Gastrocnemius medialis (tissue), 4 donors: ENCODE results near the gene TERT. TPM values are rescaled to one million over a fixed set of nuclear protein-coding genes. Genes with fewer than 3 reads are reported as not detected.

Experiments
- ATAC-seq, 2 donors: fragments of 150-250 bp; one replicate each; pipeline ENCODE4 v1.9.1; 2016
- DNase-seq, 2 donors: peaks; one replicate each; pipeline ENCODE4 v3.0.0-alpha.2; 2019
- H3K27ac ChIP-seq, 4 donors: fragments of 200-600 bp; sonication (generic); 1 replicate in 1 of 4; 2 replicates in 3 of 4; pipeline ENCODE4 v1.5.1; 2016 to 2018; ENCODE audit warnings: mild to moderate bottlenecking in 2 of 4, moderate library complexity in 1 of 4
- H3K27me3 ChIP-seq, 3 donors: fragments of 200-600 bp; sonication (generic) in 2 of 3; 1 replicate in 1 of 3; 2 replicates in 2 of 3; pipeline versions ENCODE4 v1.5.1 to v1.6.0; 2016 to 2019; ENCODE audit warnings: mild to moderate bottlenecking in 1 of 3, moderate library complexity in 1 of 3
- H3K36me3 ChIP-seq, 2 donors: fragments of 200-600 bp; sonication (generic) in 1 of 2; one replicate each; pipeline ENCODE4 v1.5.1; 2017 to 2018
- H3K4me1 ChIP-seq, 2 donors: fragments of 200-600 bp; sonication (generic) in 1 of 2; one replicate each; pipeline ENCODE4 v1.5.1; 2016 to 2017; ENCODE audit warnings: mild to moderate bottlenecking in 2 of 2
- H3K4me3 ChIP-seq, 4 donors: fragments of 200-600 bp; sonication (generic) in 3 of 4; 1 replicate in 1 of 4; 2 replicates in 3 of 4; pipeline ENCODE4 v1.5.1; 2016 to 2019; ENCODE audit warnings: mild to moderate bottlenecking in 2 of 4
- H3K9me3 ChIP-seq, 3 donors: fragments of 200-600 bp; sonication (generic) in 2 of 3; 1 replicate in 1 of 3; 2 replicates in 2 of 3; pipeline ENCODE4 v1.5.1; 2016 to 2019
- POLR2A ChIP-seq, 2 donors: fragments of 450-650 bp; IDR thresholded peaks; one replicate each; pipeline ENCODE4 v1.6.1; 2017; ENCODE audit warnings: antibody characterized with exemption in 2 of 2, mild to moderate bottlenecking in 2 of 2, moderate library complexity in 2 of 2
- in situ Hi-C, 4 donors: fragments of 200-750 bp; cut with MboI; loops; one replicate each; pipeline versions ENCODE4 v1.15.0 to v1.8.0; 2017; ENCODE audit warnings: low sequenced_read_pairs in 4 of 4
- intact Hi-C: fragments of 100-400 bp; cut with DNase I; formaldehyde crosslinking; loops from one replicate; pipeline ENCODE4 v1.15.1; 2023; ENCODE audit warnings: low total_unique reads
- total RNA-seq, 4 donors: library from RNA; depleted of rRNA; stranded (reverse); fragments of >200 nt; gene quantifications; one replicate each; pipeline versions ENCODE4 v1.1.0 to v1.2.3, GENCODE V29; 2016
- TF ChIP-seq, protein P1 (sequence below), 5 experiments: fragments of 450-650 bp in 3 of 5; fragments of 200-600 bp in 2 of 5; sonication (generic) in 2 of 5; IDR thresholded peaks in 4 of 5; conservative IDR thresholded peaks in 1 of 5; 1 replicate in 4 of 5; 2 replicates in 1 of 5; pipeline ENCODE4 v1.5.1; 2016 to 2019; ENCODE audit warnings: antibody characterized with exemption in 5 of 5, mild to moderate bottlenecking in 3 of 5, moderate library complexity in 3 of 5

Gene TERT
- total RNA-seq, 4 donors from 2014 or later = not detected

DNA sequence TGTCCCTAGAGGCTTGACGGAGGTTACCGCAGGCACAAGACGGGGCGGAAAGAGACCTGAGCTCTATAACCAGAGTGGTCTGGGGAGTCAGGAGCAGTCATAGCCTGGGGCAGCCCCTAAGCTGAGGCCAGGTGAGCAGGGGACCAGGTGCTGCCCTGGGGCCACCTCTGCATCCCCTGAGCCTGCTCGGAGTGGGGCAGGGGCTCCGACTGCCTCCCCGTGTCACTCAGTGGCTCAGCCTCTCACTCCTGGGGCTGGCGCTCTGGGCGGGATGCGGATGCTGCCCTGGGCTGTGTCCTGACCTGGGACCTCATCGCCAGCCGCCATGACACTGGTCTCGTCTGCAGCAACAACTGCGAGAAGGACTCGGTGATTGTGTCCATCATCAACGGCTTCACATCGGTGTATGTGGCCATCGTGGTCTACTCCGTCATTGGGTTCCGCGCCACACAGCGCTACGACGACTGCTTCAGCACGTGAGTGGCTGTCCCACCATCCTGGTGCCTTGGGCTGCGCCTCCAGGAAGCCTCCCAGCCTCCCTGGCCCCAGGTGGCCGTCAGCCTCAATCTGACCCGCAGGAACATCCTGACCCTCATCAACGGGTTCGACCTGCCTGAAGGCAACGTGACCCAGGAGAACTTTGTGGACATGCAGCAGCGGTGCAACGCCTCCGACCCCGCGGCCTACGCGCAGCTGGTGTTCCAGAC, 78.5 kb downstream of the TERT start:
- Histone ChIP-seq H3K27ac (no peak overlapping the region), H3K9me3 (no peaks in the 10 kb centered on the region), H3K36me3 (no peaks in the 10 kb centered on the region), H3K27me3 (peaks cover 0 to 9% (median 2%) of the 10 kb centered on the region in 3 donors), H3K4me1 (no peaks in the 10 kb centered on the region), H3K4me3 (no peak overlapping the region)
- intact Hi-C loops = no loop called here
- no peak for DNase-seq
- in situ Hi-C loops = no loop called here
- no peak for ATAC-seq
- no peak for TF ChIP-seq POLR2A (IDR thresholded peaks at IDR 0.05)
- TF ChIP-seq, protein P1, sequence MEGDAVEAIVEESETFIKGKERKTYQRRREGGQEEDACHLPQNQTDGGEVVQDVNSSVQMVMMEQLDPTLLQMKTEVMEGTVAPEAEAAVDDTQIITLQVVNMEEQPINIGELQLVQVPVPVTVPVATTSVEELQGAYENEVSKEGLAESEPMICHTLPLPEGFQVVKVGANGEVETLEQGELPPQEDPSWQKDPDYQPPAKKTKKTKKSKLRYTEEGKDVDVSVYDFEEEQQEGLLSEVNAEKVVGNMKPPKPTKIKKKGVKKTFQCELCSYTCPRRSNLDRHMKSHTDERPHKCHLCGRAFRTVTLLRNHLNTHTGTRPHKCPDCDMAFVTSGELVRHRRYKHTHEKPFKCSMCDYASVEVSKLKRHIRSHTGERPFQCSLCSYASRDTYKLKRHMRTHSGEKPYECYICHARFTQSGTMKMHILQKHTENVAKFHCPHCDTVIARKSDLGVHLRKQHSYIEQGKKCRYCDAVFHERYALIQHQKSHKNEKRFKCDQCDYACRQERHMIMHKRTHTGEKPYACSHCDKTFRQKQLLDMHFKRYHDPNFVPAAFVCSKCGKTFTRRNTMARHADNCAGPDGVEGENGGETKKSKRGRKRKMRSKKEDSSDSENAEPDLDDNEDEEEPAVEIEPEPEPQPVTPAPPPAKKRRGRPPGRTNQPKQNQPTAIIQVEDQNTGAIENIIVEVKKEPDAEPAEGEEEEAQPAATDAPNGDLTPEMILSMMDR (IDR thresholded peaks at IDR 0.05 in 4 of 5, conservative IDR thresholded peaks at IDR 0.05 in 1 of 5) = no peak

DNA sequence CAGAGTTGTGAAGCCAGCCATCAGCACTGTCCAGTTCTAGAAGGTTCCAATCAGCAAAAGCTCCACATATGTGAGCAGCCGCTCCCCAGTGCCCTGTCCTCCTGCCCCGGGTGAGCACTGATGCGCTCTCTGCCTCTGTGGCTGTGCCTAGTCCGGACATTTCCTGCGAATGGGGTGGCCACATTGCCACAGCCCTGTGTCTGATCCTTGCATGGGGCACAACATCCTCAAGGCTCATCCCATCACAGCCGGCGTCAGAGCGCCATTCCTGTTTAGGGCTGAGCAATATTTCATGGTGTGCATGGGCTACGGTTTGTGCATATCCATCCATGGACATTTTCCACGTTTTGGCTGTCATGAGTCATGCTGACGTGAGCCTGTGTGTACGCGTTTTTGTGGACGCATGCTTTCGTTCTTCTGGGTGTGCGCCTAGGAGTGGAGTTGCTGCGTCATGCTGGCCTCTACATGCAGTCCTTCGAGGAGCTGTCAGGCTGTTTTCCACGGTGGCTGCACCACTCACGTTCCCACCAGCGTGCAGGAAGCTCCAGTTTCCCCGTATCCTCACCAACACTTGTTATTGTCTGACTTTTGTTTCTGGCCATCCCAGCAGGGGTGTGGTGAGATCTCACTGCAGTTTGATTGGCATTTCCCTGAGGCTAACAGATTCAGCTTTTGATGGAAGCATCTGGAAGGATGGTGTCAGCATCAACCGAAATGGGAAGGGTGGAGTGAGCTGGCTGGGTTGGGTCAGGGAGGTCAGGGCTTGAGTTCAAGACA, 79.4 kb downstream of the TERT start:
- TF ChIP-seq POLR2A (IDR thresholded peaks at IDR 0.05) = no peak
- TF ChIP-seq, protein P1 (IDR thresholded peaks at IDR 0.05 in 4 of 5, conservative IDR thresholded peaks at IDR 0.05 in 1 of 5) = no peak

DNA sequence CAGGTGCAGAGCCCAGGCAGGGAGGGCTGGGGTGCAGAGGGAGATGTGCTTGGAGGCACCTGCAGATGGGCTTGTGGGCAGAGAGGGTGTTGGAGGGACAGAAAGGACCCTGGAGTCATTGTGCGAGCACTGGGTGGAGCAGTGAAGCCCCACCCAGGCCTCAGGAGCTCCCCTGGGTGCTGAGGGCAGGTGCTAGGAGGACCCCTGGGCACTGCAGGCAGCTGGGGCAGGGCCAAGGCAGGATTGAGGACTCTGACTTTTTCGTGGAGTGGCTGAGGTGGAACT, 80.0 kb downstream of the TERT start:
- H3K4me3 ChIP-seq = no peak overlapping the region
- H3K27ac ChIP-seq = no peak overlapping the region
- peaks cover 0 to 6% (median 2%) of the 10 kb centered on the region in 3 donors for H3K27me3 ChIP-seq
- in situ Hi-C loops (no loop called here), intact Hi-C loops (no loop called here)
- TF ChIP-seq POLR2A (IDR thresholded peaks at IDR 0.05) = no peak
- TF ChIP-seq, protein P1 (IDR thresholded peaks at IDR 0.05 in 4 of 5, conservative IDR thresholded peaks at IDR 0.05 in 1 of 5) = no peak
- no peaks in the 10 kb centered on the region for H3K9me3 ChIP-seq
- ATAC-seq (no peak), DNase-seq (no peak)
- no peaks in the 10 kb centered on the region for H3K36me3 ChIP-seq
- no peaks in the 10 kb centered on the region for H3K4me1 ChIP-seq

More for the DNA sequence above, 79.4 kb downstream of the TERT start:
- intact Hi-C loops (no loop called here), in situ Hi-C loops (no loop called here)
- H3K27ac ChIP-seq = no peak overlapping the region
- H3K4me3 ChIP-seq = no peak overlapping the region
- H3K27me3 ChIP-seq = peaks cover 0 to 8% (median 2%) of the 10 kb centered on the region in 3 donors
- H3K36me3 ChIP-seq = no peaks in the 10 kb centered on the region
- no peaks in the 10 kb centered on the region for H3K9me3 ChIP-seq
- DNase-seq = no peak
- ATAC-seq = no peak
- H3K4me1 ChIP-seq = no peaks in the 10 kb centered on the region

DNA sequence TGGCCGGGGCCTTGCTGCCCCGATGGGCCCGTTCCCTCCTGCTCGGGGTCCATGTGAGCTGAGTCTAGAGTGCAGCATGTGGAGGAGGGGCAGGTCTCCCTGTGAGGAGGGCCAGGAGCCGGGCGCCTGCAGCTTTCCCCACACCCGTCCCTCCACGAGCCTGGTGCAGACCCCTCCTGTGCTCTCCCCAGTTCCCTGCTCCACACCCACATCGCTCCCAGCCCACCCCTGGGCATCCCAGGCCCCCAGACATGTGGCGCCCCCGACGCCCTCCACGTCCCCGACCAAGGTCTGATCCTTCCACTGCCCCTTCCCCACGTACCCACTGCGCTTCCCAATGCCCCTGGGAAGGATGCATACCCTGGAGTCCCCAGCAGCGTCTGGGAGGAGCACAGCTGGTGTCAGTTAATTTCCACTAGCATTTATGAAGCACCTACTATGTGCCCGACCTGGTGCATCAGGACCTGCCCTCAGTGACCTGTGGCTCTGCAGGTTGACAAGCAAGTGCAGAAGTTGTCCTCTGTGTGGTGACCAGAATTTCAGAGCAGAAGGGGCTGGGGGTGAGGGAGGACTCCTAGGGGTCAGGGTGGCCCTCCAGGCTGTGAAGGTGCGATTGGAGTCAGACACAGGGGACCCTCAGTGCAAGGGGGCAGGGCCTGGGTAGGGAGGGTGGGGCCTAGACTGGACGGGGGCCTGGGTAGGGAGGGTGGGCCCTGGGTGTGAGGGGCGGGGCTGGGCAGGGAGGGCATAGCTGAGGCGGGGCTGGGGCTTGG, 80.5 kb downstream of the TERT start:
- intact Hi-C loops = no loop called here
- Histone ChIP-seq H3K27me3 (peaks cover 0 to 6% (median 2%) of the 10 kb centered on the region in 3 donors), H3K36me3 (no peaks in the 10 kb centered on the region), H3K4me1 (no peaks in the 10 kb centered on the region), H3K27ac (no peak overlapping the region), H3K4me3 (no peak overlapping the region), H3K9me3 (no peaks in the 10 kb centered on the region)
- in situ Hi-C loops = no loop called here
- ATAC-seq (no peak), DNase-seq (no peak)
- TF ChIP-seq, protein P1 (IDR thresholded peaks at IDR 0.05 in 4 of 5, conservative IDR thresholded peaks at IDR 0.05 in 1 of 5) = no peak
- no peak for TF ChIP-seq POLR2A (IDR thresholded peaks at IDR 0.05)
